ENCODE results near the gene SPG7.
"Not testable (repeated sequence)": the region's sequence is repeated elsewhere in the genome, so short reads cannot be mapped to it uniquely, and the experiment has no call there.

The SPG7 gene

DNA sequence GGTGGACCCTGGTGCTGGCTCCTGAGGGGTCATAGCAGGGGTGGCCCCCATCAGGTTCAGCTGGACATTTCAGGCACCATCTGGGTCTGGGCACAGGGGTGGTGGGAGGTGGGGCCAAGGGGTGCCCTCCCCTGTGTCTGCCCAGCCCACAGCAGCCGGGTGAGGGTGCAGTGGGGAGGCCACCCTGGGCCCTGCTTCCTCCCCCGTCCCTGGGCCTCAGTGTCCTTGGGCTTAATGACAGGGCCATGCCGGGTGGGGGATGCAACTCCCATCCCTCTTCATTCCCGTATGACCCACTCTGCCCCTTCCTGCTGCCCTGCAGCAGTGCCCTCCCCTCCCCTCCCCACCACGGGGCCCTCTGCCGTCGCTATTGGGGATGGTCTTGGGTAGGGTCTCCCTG lies 78.0 kb downstream of the SPG7 start:
- TF ChIP-seq, protein P1, sequence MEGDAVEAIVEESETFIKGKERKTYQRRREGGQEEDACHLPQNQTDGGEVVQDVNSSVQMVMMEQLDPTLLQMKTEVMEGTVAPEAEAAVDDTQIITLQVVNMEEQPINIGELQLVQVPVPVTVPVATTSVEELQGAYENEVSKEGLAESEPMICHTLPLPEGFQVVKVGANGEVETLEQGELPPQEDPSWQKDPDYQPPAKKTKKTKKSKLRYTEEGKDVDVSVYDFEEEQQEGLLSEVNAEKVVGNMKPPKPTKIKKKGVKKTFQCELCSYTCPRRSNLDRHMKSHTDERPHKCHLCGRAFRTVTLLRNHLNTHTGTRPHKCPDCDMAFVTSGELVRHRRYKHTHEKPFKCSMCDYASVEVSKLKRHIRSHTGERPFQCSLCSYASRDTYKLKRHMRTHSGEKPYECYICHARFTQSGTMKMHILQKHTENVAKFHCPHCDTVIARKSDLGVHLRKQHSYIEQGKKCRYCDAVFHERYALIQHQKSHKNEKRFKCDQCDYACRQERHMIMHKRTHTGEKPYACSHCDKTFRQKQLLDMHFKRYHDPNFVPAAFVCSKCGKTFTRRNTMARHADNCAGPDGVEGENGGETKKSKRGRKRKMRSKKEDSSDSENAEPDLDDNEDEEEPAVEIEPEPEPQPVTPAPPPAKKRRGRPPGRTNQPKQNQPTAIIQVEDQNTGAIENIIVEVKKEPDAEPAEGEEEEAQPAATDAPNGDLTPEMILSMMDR (IDR thresholded peaks at IDR 0.05; ENCODE audit: insufficient read depth, low read length), result no peak
- TF ChIP-seq SPI1 (IDR thresholded peaks at IDR 0.05; ENCODE audit: borderline replicate concordance, low read depth) (no peak), REST (IDR thresholded peaks at IDR 0.05; ENCODE audit: insufficient replicate concordance, low read depth) (no peak), POLR2AphosphoS5 (IDR thresholded peaks at IDR 0.05; ENCODE audit: low read depth) (no peak), GABPA (IDR thresholded peaks at IDR 0.05; ENCODE audit: low read depth) (no peak)
- H3K27ac ChIP-seq (replicated peaks), result no peak overlapping the region
- no peak for DNase-seq (ENCODE audit: low read depth in 1 of 2, low spot score in 1 of 2)
- no peak overlapping the region for H3K4me3 ChIP-seq (replicated peaks; ENCODE audit: insufficient read depth, low read length)
- H3K27me3 ChIP-seq (ENCODE audit: insufficient read depth, poor library complexity, severe bottlenecking), result no peaks in the 10 kb centered on the region

GRCh38 chr16:89586853-89587252 lies 78.7 kb downstream of the SPG7 start:
- Histone ChIP-seq H3K27ac (replicated peaks) (no peak overlapping the region), H3K4me3 (replicated peaks; ENCODE audit: insufficient read depth, low read length) (no peak overlapping the region), H3K27me3 (ENCODE audit: insufficient read depth, poor library complexity, severe bottlenecking) (no peaks in the 10 kb centered on the region)
- DNase-seq (ENCODE audit: low read depth in 1 of 2, low spot score in 1 of 2), result no peak
- TF ChIP-seq POLR2AphosphoS5 (IDR thresholded peaks at IDR 0.05; ENCODE audit: low read depth) (no peak), GABPA (IDR thresholded peaks at IDR 0.05; ENCODE audit: low read depth) (no peak), SPI1 (IDR thresholded peaks at IDR 0.05; ENCODE audit: borderline replicate concordance, low read depth) (no peak), REST (IDR thresholded peaks at IDR 0.05; ENCODE audit: insufficient replicate concordance, low read depth) (no peak)
- TF ChIP-seq, protein P1 (IDR thresholded peaks at IDR 0.05; ENCODE audit: insufficient read depth, low read length), result no peak

GRCh38 chr16:89587676-89588075 lies 79.5 kb downstream of the SPG7 start:
- DNase-seq (ENCODE audit: low read depth in 1 of 2, low spot score in 1 of 2); H3K4me3 ChIP-seq (replicated peaks; ENCODE audit: insufficient read depth, low read length); H3K27ac ChIP-seq (replicated peaks); H3K27me3 ChIP-seq (ENCODE audit: insufficient read depth, poor library complexity, severe bottlenecking): not testable (repeated sequence)

DNA sequence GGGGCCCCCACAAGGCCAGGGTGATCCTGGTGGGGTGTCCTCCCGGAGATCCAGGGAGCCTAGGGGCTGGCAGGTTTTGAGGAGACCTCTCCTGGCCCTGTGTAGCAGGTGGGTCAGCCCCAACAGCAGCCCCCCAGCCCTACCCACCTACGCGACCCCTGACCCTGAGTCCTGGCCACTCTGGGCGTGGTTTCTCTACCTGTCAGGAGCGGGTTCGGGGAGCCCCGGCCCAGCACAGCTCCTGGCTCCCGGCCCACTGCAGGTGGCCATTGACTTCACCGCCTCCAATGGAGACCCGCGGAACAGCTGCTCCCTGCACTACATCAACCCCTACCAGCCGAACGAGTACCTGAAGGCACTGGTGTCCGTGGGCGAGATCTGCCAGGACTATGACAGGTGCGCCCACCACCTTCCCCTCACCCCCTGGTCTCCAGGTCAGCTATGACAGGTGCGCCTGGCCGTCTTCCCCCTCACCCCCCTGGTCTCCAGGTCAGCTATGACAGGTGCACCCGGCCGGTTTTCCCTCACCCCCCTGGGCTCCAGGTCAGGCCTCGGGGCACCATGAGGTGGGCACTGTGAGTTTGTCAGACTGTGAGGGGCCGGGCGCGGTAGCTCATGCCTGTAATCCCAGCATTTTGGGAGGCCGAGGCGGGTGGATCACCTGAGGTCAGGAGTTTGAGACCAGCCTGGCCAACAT lies 80.4 kb downstream of the SPG7 start:
- no peak for DNase-seq (ENCODE audit: low read depth in 1 of 2, low spot score in 1 of 2)
- no peak for TF ChIP-seq POLR2AphosphoS5 (IDR thresholded peaks at IDR 0.05; ENCODE audit: low read depth)
- TF ChIP-seq GABPA (IDR thresholded peaks at IDR 0.05; ENCODE audit: low read depth), result no peak
- TF ChIP-seq SPI1 (IDR thresholded peaks at IDR 0.05; ENCODE audit: borderline replicate concordance, low read depth), result no peak
- TF ChIP-seq, protein P1 (IDR thresholded peaks at IDR 0.05; ENCODE audit: insufficient read depth, low read length), result no peak
- TF ChIP-seq REST (IDR thresholded peaks at IDR 0.05; ENCODE audit: insufficient replicate concordance, low read depth), result no peak
- no peak overlapping the region for H3K27ac ChIP-seq (replicated peaks)
- H3K4me3 ChIP-seq (replicated peaks; ENCODE audit: insufficient read depth, low read length), result no peak overlapping the region
- no peaks in the 10 kb centered on the region for H3K27me3 ChIP-seq (ENCODE audit: insufficient read depth, poor library complexity, severe bottlenecking)

Measured in HL-60 (cell line).